GM18873 (cell line): ENCODE measurements around the gene VAC14.
"Not testable (repeated sequence)": the region's sequence is repeated elsewhere in the genome, so short reads cannot be mapped to it uniquely, and the experiment has no call there.

Experiments used
- ATAC-seq: cut with Tn5 transposase; IDR thresholded peaks from one replicate; pipeline ENCODE4 v1.9.1; 2021; ENCODE audit warnings: mild to moderate bottlenecking, moderate library complexity, moderate number of reproducible peaks; ENCODE audit not compliant: unreplicated experiment, low FRiP score

Gene VAC14

GRCh38 chr16:70746708-70747424 is 54.1 kb downstream of the VAC14 start:
- no peak for ATAC-seq

- no peak for ATAC-seq
Observed at GRCh38 chr16:70746040-70746707, 54.8 kb downstream of the VAC14 start.

- ATAC-seq: no peak
Observed at GRCh38 chr16:70745536-70746025, 55.4 kb downstream of the VAC14 start.

- ATAC-seq: no peak
Observed at GRCh38 chr16:70744366-70744765, 56.6 kb downstream of the VAC14 start.

GRCh38 chr16:70743791-70744190 is 57.2 kb downstream of the VAC14 start:
- ATAC-seq: no peak

GRCh38 chr16:70742967-70743366 is 58.0 kb downstream of the VAC14 start:
- not testable (repeated sequence) for ATAC-seq

- ATAC-seq: no peak
Observed at GRCh38 chr16:70741783-70742125, 59.2 kb downstream of the VAC14 start.

- no peak for ATAC-seq
Observed at GRCh38 chr16:70740914-70741782, 59.8 kb downstream of the VAC14 start.

- no peak for ATAC-seq
Observed at GRCh38 chr16:70740174-70740913, 60.6 kb downstream of the VAC14 start.

- ATAC-seq: no peak
Observed at GRCh38 chr16:70739389-70739788, 61.6 kb downstream of the VAC14 start.

GRCh38 chr16:70738083-70738977 is 62.6 kb downstream of the VAC14 start:
- ATAC-seq: no peak

GRCh38 chr16:70737377-70738082 is 63.4 kb downstream of the VAC14 start:
- peak; percentile 79 for ATAC-seq

GRCh38 chr16:70736465-70737376 is 64.2 kb downstream of the VAC14 start:
- ATAC-seq: no peak

- ATAC-seq: no peak
Observed at GRCh38 chr16:70735141-70735979, 65.6 kb downstream of the VAC14 start.

- ATAC-seq: no peak
Observed at GRCh38 chr16:70734522-70735095, 66.3 kb downstream of the VAC14 start.

- ATAC-seq: no peak
Observed at GRCh38 chr16:70730944-70731343, 70.0 kb downstream of the VAC14 start.

- no peak for ATAC-seq
Observed at GRCh38 chr16:70730031-70730430, 70.9 kb downstream of the VAC14 start.
